Erythroblast (primary cell): ENCODE measurements around the gene DNAJC11.
"Not testable (repeated sequence)": the region's sequence is repeated elsewhere in the genome, so short reads cannot be mapped to it uniquely, and the experiment has no call there.

ENCODE experiments used
- DNase-seq, 2 experiments: peaks; one replicate each; lab custom pipeline; 2025; lab: John Stamatoyannopoulos, UW
- GATA1 ChIP-seq: IDR thresholded peaks from 2 replicates; pipeline ENCODE4 v1.6.1; 2011; ENCODE audit warnings: low read depth, mild to moderate bottlenecking, control low read depth, low read length, moderate library complexity
- POLR2A ChIP-seq: IDR thresholded peaks from 2 replicates; pipeline ENCODE4 v1.6.1; 2011; ENCODE audit warnings: mild to moderate bottlenecking, low read length

The DNAJC11 gene

GRCh38 chr1:6648556-6648955 is 53.1 kb downstream of the DNAJC11 start:
- no peak for TF ChIP-seq GATA1
- TF ChIP-seq POLR2A = no peak
- DNase-seq = no peak

DNA sequence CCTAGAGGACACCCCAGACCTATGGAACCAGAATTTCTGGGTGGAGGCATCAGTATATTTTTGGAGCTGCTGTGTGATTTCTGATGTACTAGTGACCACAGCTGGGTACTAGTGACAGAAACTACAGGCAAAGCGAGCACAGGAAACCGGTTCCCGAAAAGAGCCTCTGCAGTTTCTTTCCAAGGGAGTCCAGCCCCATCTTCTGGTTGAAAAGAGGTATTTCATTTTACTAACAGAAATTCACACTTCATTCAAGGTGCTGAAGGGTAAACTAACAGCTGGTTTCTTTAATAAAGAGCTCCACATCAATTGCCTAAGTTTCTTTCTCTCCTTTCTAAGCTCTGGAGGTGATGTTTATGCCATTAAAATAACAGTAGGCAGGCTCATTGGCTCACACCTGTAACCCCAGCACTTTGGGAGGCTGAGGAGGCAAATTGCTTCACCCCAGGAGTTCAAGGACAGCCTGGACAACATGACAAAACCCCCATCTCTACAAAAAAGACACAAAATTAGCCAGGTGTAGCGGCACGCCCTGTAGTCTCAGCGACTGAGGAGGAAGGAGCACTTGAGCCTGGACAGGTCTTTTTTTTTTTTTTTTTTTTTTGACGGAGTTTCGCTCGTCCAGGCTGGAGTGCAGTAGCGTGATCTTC is 55.0 kb downstream of the DNAJC11 start:
- peak; percentile 67 to 75 for DNase-seq
- TF ChIP-seq POLR2A (no peak), GATA1 (no peak)

- DNase-seq = no peak
- TF ChIP-seq POLR2A (no peak), GATA1 (no peak)
Measured at GRCh38 chr1:6645018-6645417, 56.6 kb downstream of the DNAJC11 start.

GRCh38 chr1:6640867-6641266 is 60.7 kb downstream of the DNAJC11 start:
- DNase-seq = not testable (repeated sequence)

DNA sequence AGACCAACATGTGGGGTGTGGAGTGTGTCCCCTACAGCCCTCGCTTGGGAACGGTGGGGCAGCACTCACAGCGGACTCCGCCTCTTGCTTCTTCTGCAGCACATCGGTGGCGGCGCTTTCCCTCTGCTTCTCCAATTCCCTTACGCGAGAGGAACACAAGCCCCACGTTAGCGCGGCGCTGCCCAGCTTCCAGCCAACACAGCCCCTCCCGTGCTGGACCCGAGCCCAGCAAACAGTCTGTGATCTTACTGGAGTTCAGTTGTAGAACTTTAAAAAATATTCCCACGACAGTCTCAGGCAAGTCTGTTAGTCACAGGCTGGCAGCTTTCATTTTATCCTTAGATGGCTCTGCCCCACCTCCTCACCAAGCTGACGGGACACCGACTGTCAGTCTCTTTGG is 63.4 kb downstream of the DNAJC11 start:
- TF ChIP-seq GATA1 (no peak), POLR2A (no peak)
- DNase-seq = no peak

GRCh38 chr1:6637770-6638169 is 63.8 kb downstream of the DNAJC11 start:
- no peak for TF ChIP-seq POLR2A
- no peak for TF ChIP-seq GATA1
- DNase-seq = no peak

DNA sequence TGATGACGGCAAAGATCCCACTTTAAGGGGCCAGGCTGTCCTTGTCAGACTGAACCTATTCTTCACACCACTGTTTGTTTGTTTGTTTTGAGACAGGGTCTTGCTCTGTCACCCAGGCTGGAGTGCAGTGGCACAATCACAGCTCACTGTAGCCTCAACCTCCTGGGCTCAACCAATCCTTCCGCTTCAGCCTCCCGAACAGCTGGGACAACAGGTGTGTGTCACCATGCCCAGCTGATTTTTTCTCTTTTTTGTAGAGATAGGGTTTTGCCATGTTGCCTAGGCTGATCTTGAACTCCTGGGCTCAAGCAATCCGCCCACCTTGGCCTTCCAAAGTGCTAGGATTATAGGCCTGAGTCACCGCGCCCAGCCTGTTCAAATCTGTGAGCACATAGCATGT is 64.8 kb downstream of the DNAJC11 start:
- DNase-seq = not testable (repeated sequence)

DNA sequence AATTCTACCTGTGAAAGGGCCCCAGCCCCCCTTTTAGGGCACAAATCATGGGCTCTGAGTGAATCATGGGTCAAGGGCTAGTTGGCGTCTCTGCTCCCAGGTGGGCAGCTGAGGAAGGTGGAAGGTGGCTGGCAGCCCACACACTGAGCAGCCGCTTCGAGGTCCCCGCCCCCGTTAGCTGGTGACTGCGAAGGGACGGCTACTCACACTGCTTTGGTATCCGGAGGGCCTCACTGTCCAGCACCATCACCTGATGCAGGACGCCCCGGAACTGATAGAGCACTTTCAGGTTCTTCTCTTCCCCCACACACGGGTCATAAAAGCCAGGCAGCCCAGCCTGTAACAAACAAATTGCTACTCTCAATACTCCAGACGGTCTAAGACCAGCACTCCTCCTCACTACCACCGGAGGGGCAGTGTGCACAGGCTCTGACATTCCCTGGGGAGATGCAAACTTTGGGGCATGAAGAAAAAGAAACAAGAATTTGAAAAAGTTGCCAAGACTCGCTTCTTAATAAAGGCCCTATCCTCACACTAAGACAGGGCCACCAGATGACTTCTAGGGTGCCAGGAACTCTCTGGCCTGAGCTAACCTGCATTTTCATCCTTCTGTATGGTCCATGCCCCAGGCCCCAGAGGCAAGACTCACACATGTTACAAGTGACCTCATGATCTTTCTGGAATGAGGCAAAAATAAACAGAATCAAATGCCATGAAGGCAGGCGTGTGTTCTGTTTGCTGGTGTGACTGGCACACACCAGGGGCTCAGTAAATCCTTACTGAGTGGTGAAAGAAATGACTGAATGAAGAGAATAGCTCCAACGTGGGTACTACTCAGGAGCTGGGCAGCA is 65.5 kb downstream of the DNAJC11 start:
- DNase-seq = no peak
- no peak for TF ChIP-seq GATA1
- no peak for TF ChIP-seq POLR2A

DNA sequence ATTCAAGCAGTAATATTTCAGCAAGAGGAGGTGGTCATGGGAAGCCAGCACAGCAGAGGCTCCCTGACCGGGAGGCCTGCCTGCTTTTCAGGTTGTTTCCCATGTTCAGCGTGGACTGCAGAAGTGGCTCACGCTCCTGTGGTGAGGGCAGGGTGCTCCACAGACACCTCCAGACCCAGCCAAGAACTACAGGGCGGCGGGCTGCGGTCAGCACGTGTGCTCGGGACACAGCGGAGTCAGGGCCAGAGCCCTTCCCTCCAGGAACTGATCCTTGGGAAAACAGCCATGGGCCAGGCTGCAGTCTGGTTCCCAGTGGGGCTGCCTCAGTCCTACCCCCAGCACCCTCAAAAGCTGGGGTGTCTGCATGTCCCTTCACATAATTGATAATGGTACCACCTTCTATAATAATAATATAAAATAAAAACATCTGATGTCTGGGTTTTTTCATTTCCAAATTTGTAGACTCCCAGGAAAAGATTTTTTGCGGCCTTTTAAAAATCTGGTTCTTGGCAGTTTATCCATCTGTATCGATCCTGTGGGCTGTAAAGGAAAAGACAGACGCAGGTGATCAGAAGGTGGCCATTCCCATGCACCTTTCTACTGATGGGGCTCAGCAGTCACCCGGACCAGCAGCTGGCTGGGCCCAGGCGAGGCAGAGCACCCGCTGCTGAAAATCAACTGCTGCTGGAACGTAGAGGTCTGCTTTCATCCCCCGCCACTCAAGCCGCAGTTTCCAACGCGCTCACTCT is 66.3 kb downstream of the DNAJC11 start:
- TF ChIP-seq GATA1 (no peak), POLR2A (no peak)
- DNase-seq = no peak

DNA sequence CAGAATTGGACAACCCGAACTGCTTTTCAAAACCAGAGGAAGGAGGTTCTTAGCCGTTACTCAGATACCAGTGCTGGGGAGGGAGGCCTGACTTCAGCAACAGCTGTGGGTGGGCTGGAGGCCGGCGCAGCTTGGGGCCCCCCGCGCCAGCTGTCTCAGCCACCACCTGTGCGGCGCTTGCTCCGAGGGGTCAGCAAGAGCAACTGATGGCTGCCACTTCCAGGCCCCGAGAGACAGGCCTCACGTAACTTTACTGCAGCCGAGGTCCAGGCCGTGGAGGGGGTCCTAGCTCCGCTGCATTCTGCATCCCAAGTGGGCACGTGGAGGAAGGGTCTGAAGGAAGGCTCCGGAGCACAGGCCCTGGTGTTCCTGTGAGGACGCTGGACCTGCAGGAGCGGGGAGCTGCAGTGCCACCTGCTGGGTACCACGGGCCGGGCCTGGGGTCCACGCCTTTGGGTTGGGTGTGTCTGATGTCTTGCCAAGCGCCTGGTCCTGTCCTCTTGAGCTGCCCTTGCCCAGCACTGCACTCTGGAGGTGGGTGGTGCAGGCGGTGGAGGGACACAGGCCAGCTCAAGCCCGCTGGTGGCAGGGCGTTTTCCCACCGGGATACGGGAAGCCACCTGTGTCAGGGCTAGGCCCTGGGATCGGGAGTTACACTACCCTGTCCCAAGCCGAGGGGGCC is 67.1 kb downstream of the DNAJC11 start:
- TF ChIP-seq POLR2A = no peak
- TF ChIP-seq GATA1 = no peak

DNA sequence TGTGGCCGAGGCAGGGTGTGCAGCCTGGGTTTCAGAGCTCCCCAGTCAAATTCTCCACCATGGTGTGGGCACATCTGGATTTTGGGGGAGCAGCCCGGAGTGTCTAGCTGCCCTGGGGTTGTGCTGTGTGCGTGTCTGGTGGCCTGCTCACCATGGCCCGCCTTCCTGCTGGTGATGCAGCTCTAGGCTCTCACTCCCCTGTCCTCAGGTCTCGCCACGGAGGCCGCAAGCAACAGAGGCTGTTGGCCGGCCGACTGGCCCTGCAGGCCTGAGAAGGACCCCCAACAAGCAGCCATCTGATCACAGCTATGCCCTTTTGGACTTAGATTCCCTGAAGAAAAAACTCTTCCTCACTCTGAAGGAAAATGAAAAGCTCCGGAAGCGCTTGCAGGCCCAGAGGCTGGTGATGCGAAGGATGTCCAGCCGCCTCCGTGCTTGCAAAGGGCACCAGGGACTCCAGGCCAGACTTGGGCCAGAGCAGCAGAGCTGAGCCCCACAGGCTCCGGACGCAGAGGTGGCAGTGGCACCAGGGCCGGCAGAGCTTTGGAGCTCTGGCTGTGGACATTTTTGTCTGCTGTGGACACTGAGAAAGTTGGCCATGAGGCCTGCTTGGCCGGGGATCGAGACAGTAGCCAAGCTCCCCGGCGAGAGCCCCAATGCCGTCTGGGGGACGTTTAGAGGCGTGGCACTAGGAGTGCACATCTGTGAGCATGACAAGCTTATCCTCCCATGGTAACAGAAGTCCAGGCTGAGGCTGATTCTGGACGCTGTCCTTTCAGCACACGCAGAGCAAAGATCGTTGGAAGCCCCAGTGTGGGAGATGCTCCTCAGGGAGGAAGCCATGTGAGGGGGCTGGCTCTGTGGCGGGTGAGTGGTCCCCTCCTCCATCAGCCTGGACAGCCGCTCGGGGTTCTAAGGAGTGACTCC is 68.8 kb downstream of the DNAJC11 start:
- TF ChIP-seq GATA1 = no peak
- no peak for TF ChIP-seq POLR2A
- DNase-seq = no peak

More for the DNA sequence above, 67.1 kb downstream of the DNAJC11 start:
- peak; percentile 58 to 69 for DNase-seq

- no peak for TF ChIP-seq POLR2A
- DNase-seq = no peak
Measured at GRCh38 chr1:6631058-6631457, 70.6 kb downstream of the DNAJC11 start.

GRCh38 chr1:6630027-6630426 is 71.6 kb downstream of the DNAJC11 start:
- no peak for DNase-seq
- no peak for TF ChIP-seq POLR2A
- TF ChIP-seq GATA1 = no peak
